HG03442 (cell line): ENCODE data around the gene CBX2.
A peak's percentile ranks its signal among the peaks of the same experiment; 100 is the strongest.

Experiments used
- ATAC-seq: cut with Tn5 transposase; IDR thresholded peaks from one replicate; pipeline ENCODE4 v1.9.1; 2021; ENCODE audit warnings: mild to moderate bottlenecking, moderate library complexity; ENCODE audit not compliant: unreplicated experiment

Gene CBX2

GRCh38 chr17:79777894-79778503 is at the start of gene CBX2:
TSS of gene CBX2 (plus strand) at chr17:79778148. CDS start at chr17:79778236, 88 bp downstream.
- ATAC-seq: peak; percentile 67

GRCh38 chr17:79728169-79728907 is 49.6 kb upstream of the CBX2 start:
- ATAC-seq: no peak

GRCh38 chr17:79728908-79729471 is 49.0 kb upstream of the CBX2 start:
- ATAC-seq: no peak

- no peak for ATAC-seq
Measured at GRCh38 chr17:79729761-79730160, 48.2 kb upstream of the CBX2 start.

- no peak for ATAC-seq
Measured at GRCh38 chr17:79730437-79730768, 47.5 kb upstream of the CBX2 start.

GRCh38 chr17:79730769-79731483 is 47.0 kb upstream of the CBX2 start, which contains the start of gene ENPP7:
TSS of gene ENPP7 (plus strand) at chr17:79730943. CDS start at chr17:79731140, 197 bp downstream.
- ATAC-seq: no peak

GRCh38 chr17:79732254-79732653 is 45.7 kb upstream of the CBX2 start:
- ATAC-seq: no peak

GRCh38 chr17:79732804-79733691 is 44.9 kb upstream of the CBX2 start:
- no peak for ATAC-seq

- no peak for ATAC-seq
Measured at GRCh38 chr17:79733692-79734070, 44.3 kb upstream of the CBX2 start.

- no peak for ATAC-seq
Measured at GRCh38 chr17:79735096-79735495, 42.9 kb upstream of the CBX2 start.

GRCh38 chr17:79737046-79737921 is 40.7 kb upstream of the CBX2 start:
- ATAC-seq: no peak

- ATAC-seq: no peak
Measured at GRCh38 chr17:79737922-79738578, 39.9 kb upstream of the CBX2 start.

GRCh38 chr17:79738643-79739042 is 39.3 kb upstream of the CBX2 start:
- no peak for ATAC-seq

GRCh38 chr17:79739148-79740062 is 38.5 kb upstream of the CBX2 start:
- no peak for ATAC-seq

GRCh38 chr17:79740413-79740812 is 37.5 kb upstream of the CBX2 start:
- no peak for ATAC-seq

- ATAC-seq: no peak
Measured at GRCh38 chr17:79741401-79741750, 36.6 kb upstream of the CBX2 start.

GRCh38 chr17:79741751-79742588 is 36.0 kb upstream of the CBX2 start:
- ATAC-seq: no peak

GRCh38 chr17:79742589-79742918 is 35.4 kb upstream of the CBX2 start:
- no peak for ATAC-seq
